Cardiac muscle cell (in vitro differentiated cells and primary cell): ENCODE results near the gene STX7. TPM values are rescaled to one million over a fixed set of nuclear protein-coding genes. Genes with fewer than 3 reads are reported as not detected.

Experiments used
- DNase-seq, 2 donors: peaks; one replicate each; pipeline versions ENCODE4 v3.0.0 to v3.0.0-alpha.2; 2010 to 2017; ENCODE audit warnings: low read depth in 1 of 2, low spot score in 1 of 2
- H3K27ac ChIP-seq: fragments of 200-600 bp; sonication (generic); 2 replicates; pipeline ENCODE4 v1.5.1; 2016
- H3K27me3 ChIP-seq: fragments of 200-600 bp; sonication (generic); 2 replicates; pipeline ENCODE4 v1.6.0; 2016; ENCODE audit warnings: control low read depth
- H3K36me3 ChIP-seq: fragments of 200-600 bp; sonication (generic); 2 replicates; pipeline ENCODE4 v1.5.1; 2016; ENCODE audit warnings: control low read depth
- H3K4me1 ChIP-seq: fragments of 200-600 bp; sonication (generic); 2 replicates; pipeline ENCODE4 v1.8.1; 2017; ENCODE audit warnings: low read depth, mild to moderate bottlenecking, mixed run types
- H3K4me3 ChIP-seq: fragments of 200-600 bp; sonication (generic); 2 replicates; pipeline ENCODE4 v1.5.1; 2016; ENCODE audit warnings: mild to moderate bottlenecking
- H3K9me3 ChIP-seq: fragments of 200-600 bp; sonication (generic); 2 replicates; pipeline ENCODE4 v1.5.1; 2017; ENCODE audit warnings: low read depth, mild to moderate bottlenecking, control low read depth
- CTCF ChIP-seq: IDR thresholded peaks from 2 replicates; pipeline ENCODE4 v1.5.1; 2012; ENCODE audit warnings: low read depth, mild to moderate bottlenecking, low read length
- polyA plus RNA-seq: library from polyadenylated mRNA; unstranded; fragments of >200 nt; fragmentation: Nextera tagmentation; extraction: Ambion mirVana; gene quantifications from 2 replicates; pipeline ENCODE4 v1.2.1, GENCODE V29; 2016
- total RNA-seq: library from RNA; depleted of rRNA; stranded (reverse); fragments of >200 nt; gene quantifications from 2 replicates; pipeline ENCODE4 v1.2.3, GENCODE V29; 2016

Gene STX7
- total and polyA plus RNA-seq, 2 experiments from 2014 or later = 28.6 to 37.2 TPM

GRCh38 chr6:132495604-132496079 is 17.3 kb downstream of the STX7 start:
- Histone ChIP-seq H3K4me3 (no peak overlapping the region), H3K36me3 (peaks cover 8% of the 10 kb centered on the region), H3K9me3 (no peaks in the 10 kb centered on the region), H3K27me3 (no peaks in the 10 kb centered on the region), H3K4me1 (no peaks in the 10 kb centered on the region), H3K27ac (no peak overlapping the region)
- DNase-seq = no peak
- TF ChIP-seq CTCF = no peak

GRCh38 chr6:132494954-132495353 is 18.0 kb downstream of the STX7 start:
- Histone ChIP-seq H3K9me3 (no peaks in the 10 kb centered on the region), H3K27ac (no peak overlapping the region), H3K27me3 (no peaks in the 10 kb centered on the region), H3K36me3 (peaks cover 8% of the 10 kb centered on the region), H3K4me1 (no peaks in the 10 kb centered on the region), H3K4me3 (no peak overlapping the region)
- DNase-seq = no peak
- no peak for TF ChIP-seq CTCF

- no peak for TF ChIP-seq CTCF
- DNase-seq = no peak
- H3K4me1 ChIP-seq = no peaks in the 10 kb centered on the region
- no peaks in the 10 kb centered on the region for H3K9me3 ChIP-seq
- no peak overlapping the region for H3K27ac ChIP-seq
- no peak overlapping the region for H3K4me3 ChIP-seq
- peaks cover 5% of the 10 kb centered on the region for H3K36me3 ChIP-seq
- no peaks in the 10 kb centered on the region for H3K27me3 ChIP-seq
These were observed 21.0 kb downstream of the STX7 start for GRCh38 chr6:132491881-132492280.

GRCh38 chr6:132491303-132491702 is 21.6 kb downstream of the STX7 start:
- H3K27ac ChIP-seq = no peak overlapping the region
- no peaks in the 10 kb centered on the region for H3K27me3 ChIP-seq

GRCh38 chr6:132490478-132491204 is 22.3 kb downstream of the STX7 start:
- no peaks in the 10 kb centered on the region for H3K9me3 ChIP-seq
- H3K36me3 ChIP-seq = no peaks in the 10 kb centered on the region
- H3K4me1 ChIP-seq = no peaks in the 10 kb centered on the region
- no peak for TF ChIP-seq CTCF
- no peak for DNase-seq
- H3K4me3 ChIP-seq = no peak overlapping the region
- no peaks in the 10 kb centered on the region for H3K27me3 ChIP-seq
- no peak overlapping the region for H3K27ac ChIP-seq

More at GRCh38 chr6:132491303-132491702, 21.6 kb downstream of the STX7 start:
- DNase-seq = peak in 1 of 2 donors; percentile 70
- peaks cover 1% of the 10 kb centered on the region for H3K36me3 ChIP-seq
- no peak overlapping the region for H3K4me3 ChIP-seq
- H3K4me1 ChIP-seq = no peaks in the 10 kb centered on the region
- no peak for TF ChIP-seq CTCF
- H3K9me3 ChIP-seq = no peaks in the 10 kb centered on the region
